IPS-NIHi7 (cell line): ENCODE results near the gene RMND5A.
A peak's percentile ranks its signal among the peaks of the same experiment; 100 is the strongest.

Experiments
- DNase-seq: peaks from one replicate; pipeline ENCODE4 v3.0.0; 2012; ENCODE audit warnings: mixed read lengths; ENCODE audit errors: extremely low spot score

RMND5A gene

GRCh38 chr2:86791573-86791972 lies 71.5 kb downstream of the RMND5A start:
- no peak for DNase-seq

GRCh38 chr2:86793752-86794151 lies 73.7 kb downstream of the RMND5A start:
- DNase-seq, result no peak

GRCh38 chr2:86794861-86795260 lies 74.8 kb downstream of the RMND5A start:
- no peak for DNase-seq

GRCh38 chr2:86800856-86801567 lies 80.9 kb downstream of the RMND5A start:
- DNase-seq, result no peak

- no peak for DNase-seq
These were observed 86.2 kb downstream of the RMND5A start for GRCh38 chr2:86806059-86806857.

GRCh38 chr2:86807133-86807467 lies 87.0 kb downstream of the RMND5A start:
- no peak for DNase-seq

GRCh38 chr2:86807468-86808275 lies 87.6 kb downstream of the RMND5A start:
- DNase-seq, result peak; percentile 72

GRCh38 chr2:86808315-86809161 lies 88.4 kb downstream of the RMND5A start:
- peak; percentile 96 for DNase-seq

- no peak for DNase-seq
These were observed 89.5 kb downstream of the RMND5A start for GRCh38 chr2:86809481-86810121.

GRCh38 chr2:86815611-86816010 lies 95.5 kb downstream of the RMND5A start:
- no peak for DNase-seq

- no peak for DNase-seq
These were observed 98.2 kb downstream of the RMND5A start for GRCh38 chr2:86818114-86818801.

- DNase-seq, result no peak
These were observed 98.9 kb downstream of the RMND5A start for GRCh38 chr2:86818957-86819356.

GRCh38 chr2:86821306-86821705 lies 101.2 kb downstream of the RMND5A start:
- DNase-seq, result no peak

- DNase-seq, result no peak
These were observed 101.8 kb downstream of the RMND5A start for GRCh38 chr2:86821842-86822241.

GRCh38 chr2:86822668-86823345 lies 102.7 kb downstream of the RMND5A start:
- DNase-seq, result no peak

GRCh38 chr2:86825036-86825692 lies 105.1 kb downstream of the RMND5A start:
- no peak for DNase-seq

- no peak for DNase-seq
These were observed 105.7 kb downstream of the RMND5A start for GRCh38 chr2:86825693-86826381.

- DNase-seq, result no peak
These were observed 106.9 kb downstream of the RMND5A start for GRCh38 chr2:86826951-86827350.
